HG03378 (cell line): ENCODE data around the gene UBE2R2.
"Not testable (repeated sequence)": the region's sequence is repeated elsewhere in the genome, so short reads cannot be mapped to it uniquely, and the experiment has no call there.

Source experiments
- ATAC-seq: cut with Tn5 transposase; IDR thresholded peaks from one replicate; pipeline ENCODE4 v1.9.1; 2021; ENCODE audit warnings: mild to moderate bottlenecking, moderate library complexity; ENCODE audit not compliant: unreplicated experiment

UBE2R2 gene

GRCh38 chr9:33816327-33817252, at the start of gene UBE2R2:
TSS of gene UBE2R2 (plus strand) at chr9:33817160. CDS start at chr9:33817758, 598 bp downstream.
- ATAC-seq, result peak; percentile 43

- not testable (repeated sequence) for ATAC-seq
Measured at GRCh38 chr9:33770156-33770880, 46.6 kb upstream of the UBE2R2 start.

GRCh38 chr9:33773135-33773534, 43.8 kb upstream of the UBE2R2 start:
- not testable (repeated sequence) for ATAC-seq

- ATAC-seq, result not testable (repeated sequence)
Measured at GRCh38 chr9:33774074-33774659, 42.8 kb upstream of the UBE2R2 start.

GRCh38 chr9:33776578-33776977, 40.4 kb upstream of the UBE2R2 start:
- no peak for ATAC-seq

GRCh38 chr9:33778700-33779351, 38.1 kb upstream of the UBE2R2 start:
- ATAC-seq, result peak; percentile 83

GRCh38 chr9:33780276-33780675, 36.7 kb upstream of the UBE2R2 start:
- ATAC-seq, result no peak

- ATAC-seq, result no peak
Measured at GRCh38 chr9:33781736-33782135, 35.2 kb upstream of the UBE2R2 start.

GRCh38 chr9:33782395-33783152, 34.4 kb upstream of the UBE2R2 start:
- no peak for ATAC-seq

GRCh38 chr9:33785914-33786313, 31.0 kb upstream of the UBE2R2 start:
- ATAC-seq, result no peak

GRCh38 chr9:33786681-33787080, 30.3 kb upstream of the UBE2R2 start:
- ATAC-seq, result no peak

GRCh38 chr9:33787839-33788238, 29.1 kb upstream of the UBE2R2 start:
- no peak for ATAC-seq

- not testable (repeated sequence) for ATAC-seq
Measured at GRCh38 chr9:33789429-33789828, 27.5 kb upstream of the UBE2R2 start.

- ATAC-seq, result no peak
Measured at GRCh38 chr9:33791117-33791516, 25.8 kb upstream of the UBE2R2 start.

- not testable (repeated sequence) for ATAC-seq
Measured at GRCh38 chr9:33793496-33793895, 23.5 kb upstream of the UBE2R2 start.

GRCh38 chr9:33794560-33794959, 22.4 kb upstream of the UBE2R2 start:
- no peak for ATAC-seq

- no peak for ATAC-seq
Measured at GRCh38 chr9:33795281-33795680, 21.7 kb upstream of the UBE2R2 start, which contains the start of gene PRSS3. TSS of gene PRSS3 (plus strand) at chr9:33795561. CDS start at chr9:33795574, 13 bp downstream.

GRCh38 chr9:33795819-33796218, 21.1 kb upstream of the UBE2R2 start:
- ATAC-seq, result no peak

GRCh38 chr9:33796679-33797078, 20.3 kb upstream of the UBE2R2 start:
- not testable (repeated sequence) for ATAC-seq

- no peak for ATAC-seq
Measured at GRCh38 chr9:33797837-33798236, 19.1 kb upstream of the UBE2R2 start.
